GM12878 (cell line): ENCODE results near the gene PHKG2. TPM values are rescaled to one million over a fixed set of nuclear protein-coding genes. Genes with fewer than 3 reads are reported as not detected.

Experiments
- ATAC-seq: fragments of 200-7000 bp; cut with Tn5 transposase; 3 replicates; pipeline ENCODE4 v1.9.1; 2020; ENCODE audit warnings: mild to moderate bottlenecking, moderate library complexity
- BruUV-seq: library from RNA; stranded (reverse); fragments of 400-500 nt; replicated peaks from 2 replicates; lab custom pipeline; 2021; lab: Mats Ljungman, UMichigan
- CTCF ChIA-PET: fragments of 300-600 bp; sonication (Branson Sonifier 250); formaldehyde crosslinking; extraction: SDS; loops from one replicate; lab custom pipeline; 2021; ENCODE audit warnings: inconsistent platforms; lab: Yijun Ruan, JAX
- POLR2A ChIA-PET: fragments of 350-600 bp; formaldehyde crosslinking; extraction: SDS; loops from one replicate; lab custom pipeline; 2021; ENCODE audit warnings: inconsistent platforms; lab: Charles Lee
- RAD21 ChIA-PET: fragments of 300-600 bp; sonication (Branson Sonifier 250); formaldehyde crosslinking; loops from one replicate; lab custom pipeline; 2023; ENCODE audit warnings: antibody characterized with exemption; ENCODE audit not compliant: unreplicated experiment; lab: Charles Lee
- SMC1A ChIA-PET: fragments of 300-600 bp; sonication (Branson Sonifier 250); formaldehyde crosslinking; loops from one replicate; lab custom pipeline; 2023; ENCODE audit not compliant: unreplicated experiment, uncharacterized antibody; lab: Charles Lee
- DNase-seq: peaks from one replicate; pipeline ENCODE4 v3.0.0-alpha.2; 2011; ENCODE audit warnings: low read depth, low spot score
- FAIRE-seq: peaks from 3 replicates; lab custom pipeline; 2011; peaks lifted over from hg19 to GRCh38; lab: Jason Lieb, UNC
- H2AFZ ChIP-seq: 2 replicates; pipeline ENCODE4 v1.6.0; 2011; ENCODE audit warnings: low read depth, low read length, control low read depth; ENCODE audit not compliant: control insufficient read depth
- H3K27ac ChIP-seq: 2 replicates; pipeline ENCODE4 v1.5.1; 2011; ENCODE audit warnings: control low read depth; ENCODE audit not compliant: control insufficient read depth, insufficient read depth
- H3K27me3 ChIP-seq, 2 experiments: replicated peaks in 1 of 2; 2 replicates each; pipeline versions ENCODE4 v1.6.0 to v1.6.1; 2011; ENCODE audit warnings: low read length in 1 of 2; ENCODE audit not compliant: control insufficient read depth in 2 of 2, insufficient read depth in 2 of 2
- H3K36me3 ChIP-seq, 2 experiments: 2 replicates each; pipeline ENCODE4 v1.5.1; 2011; ENCODE audit warnings: low read length in 1 of 2; ENCODE audit not compliant: control insufficient read depth in 2 of 2, insufficient read depth in 2 of 2
- H3K4me1 ChIP-seq: 2 replicates; pipeline ENCODE4 v1.6.1; 2011; ENCODE audit warnings: mild to moderate bottlenecking, low read length, moderate library complexity, mixed read lengths; ENCODE audit not compliant: control insufficient read depth, insufficient read depth
- H3K4me2 ChIP-seq: 2 replicates; pipeline ENCODE4 v1.6.0; 2011; ENCODE audit warnings: control low read depth; ENCODE audit not compliant: control insufficient read depth, insufficient read depth
- H3K4me3 ChIP-seq: fragments of 200-600 bp; sonication (generic); 2 replicates; pipeline ENCODE4 v1.5.1; 2016
- H3K79me2 ChIP-seq: 2 replicates; pipeline ENCODE4 v1.6.0; 2011; ENCODE audit warnings: low read length; ENCODE audit not compliant: control insufficient read depth, insufficient read depth
- H3K9ac ChIP-seq: 2 replicates; pipeline ENCODE4 v1.8.0; 2011; ENCODE audit warnings: low read length, control low read depth, mixed read lengths; ENCODE audit not compliant: control insufficient read depth, insufficient read depth
- H3K9me3 ChIP-seq: replicated peaks from 3 replicates; pipeline ENCODE4 v1.5.1; 2011; ENCODE audit warnings: mild to moderate bottlenecking, low read length; ENCODE audit not compliant: control insufficient read depth, insufficient read depth
- H4K20me1 ChIP-seq: 2 replicates; pipeline ENCODE4 v1.6.0; 2011; ENCODE audit not compliant: control insufficient read depth, insufficient read depth
- E2F4 ChIP-seq: IDR thresholded peaks from 2 replicates; pipeline ENCODE4 v1.6.1; 2012; ENCODE audit warnings: low read depth, low read length, improper control_type of control experiment
- FOXM1 ChIP-seq: IDR thresholded peaks from 2 replicates; pipeline ENCODE4 v1.6.1; 2012; ENCODE audit warnings: low read depth, mild to moderate bottlenecking, inconsistent platforms, low read length, moderate library complexity
- NFXL1 ChIP-seq: fragments of 450-650 bp; IDR thresholded peaks from 2 replicates; pipeline ENCODE4 v1.6.1; 2017; ENCODE audit warnings: antibody characterized with exemption, mild to moderate bottlenecking, borderline replicate concordance
- NFYA ChIP-seq: IDR thresholded peaks from 2 replicates; pipeline ENCODE4 v1.6.1; 2011; ENCODE audit warnings: low read depth, mild to moderate bottlenecking, low read length, improper control_type of control experiment, borderline replicate concordance
- NR2F1 ChIP-seq: fragments of 450-650 bp; conservative IDR thresholded peaks from 2 replicates; pipeline ENCODE4 v1.6.1; 2017; ENCODE audit warnings: mild to moderate bottlenecking
- PAX8 ChIP-seq: fragments of 450-650 bp; IDR thresholded peaks from 2 replicates; pipeline ENCODE4 v1.6.1; 2017; ENCODE audit warnings: mild to moderate bottlenecking, moderate library complexity
- RAD21 ChIP-seq: IDR thresholded peaks from 2 replicates; pipeline ENCODE4 v1.6.1; 2011; ENCODE audit warnings: mild to moderate bottlenecking, low read depth, low read length, moderate library complexity; ENCODE audit not compliant: insufficient read depth
- RBBP5 ChIP-seq: fragments of 200-600 bp; sonication (generic); conservative IDR thresholded peaks from 2 replicates; pipeline ENCODE4 v1.6.1; 2016
- SIX5 ChIP-seq: IDR thresholded peaks from 2 replicates; pipeline ENCODE4 v1.6.1; 2011; ENCODE audit warnings: mild to moderate bottlenecking, low read depth, low read length, moderate library complexity; ENCODE audit not compliant: severe bottlenecking
- SMAD1 ChIP-seq: fragments of 450-650 bp; IDR thresholded peaks from 2 replicates; pipeline ENCODE4 v1.6.1; 2018; ENCODE audit warnings: mild to moderate bottlenecking, low read depth; ENCODE audit not compliant: partially characterized antibody
- SREBF2 ChIP-seq: IDR thresholded peaks from 2 replicates; pipeline ENCODE4 v1.6.1; 2012; ENCODE audit warnings: mild to moderate bottlenecking, low read length
- STAT1 ChIP-seq: fragments of 450-650 bp; conservative IDR thresholded peaks from 2 replicates; pipeline ENCODE4 v1.6.1; 2014; ENCODE audit warnings: antibody characterized with exemption, mild to moderate bottlenecking
- ZSCAN29 ChIP-seq: fragments of 450-650 bp; IDR thresholded peaks from 2 replicates; pipeline ENCODE4 v1.6.1; 2017; ENCODE audit warnings: mild to moderate bottlenecking, moderate library complexity
- WGBS: methylation state at CpG from one replicate; pipeline ENCODE4 v1.1.6; 2016; ENCODE audit warnings: low lambda C conversion rate; ENCODE audit not compliant: insufficient replicate concordance, insufficient coverage; ENCODE audit errors: missing lambda C conversion rate; 5-methylcytosine and 5-hydroxymethylcytosine counted together
- in situ Hi-C: fragments of 300-500 bp; cut with MboI; formaldehyde crosslinking; loops from 9 replicates; pipeline ENCODE4 v1.14.3; 2018; ENCODE audit warnings: mixed read lengths
- intact Hi-C: fragments of 100-400 bp; cut with micrococcal nuclease; formaldehyde crosslinking; loops from one replicate; pipeline ENCODE4 v1.14.2; 2022; ENCODE audit not compliant: unreplicated experiment
- polyA plus RNA-seq, 11 experiments: library from polyadenylated mRNA; depleted of rRNA in 4 of 11; unstranded in 6 of 11; stranded (reverse) in 5 of 11; fragments of >200 nt; fragmentation: Nextera tagmentation in 4 of 11; fragmentation: Illumina TruSeq in 1 of 11; extraction: Ambion mirVana in 4 of 11; extraction: Trizol in 1 of 11; gene quantifications; 1 replicate in 1 of 11; 2 replicates in 10 of 11; pipeline versions ENCODE4 v1.2.1 to v1.2.3, GENCODE V29; 2011 to 2016; ENCODE audit warnings: inconsistent platforms in 2 of 11, missing spikeins in 2 of 11, low read depth in 1 of 11
- total RNA-seq, 4 experiments: library from RNA; depleted of rRNA in 3 of 4; stranded (reverse); fragments of >200 nt in 3 of 4; fragmentation: Illumina TruSeq in 1 of 4; extraction: Trizol in 1 of 4; gene quantifications; 2 replicates each; pipeline versions ENCODE4 v1.2.1 to v1.2.3, GENCODE V29; 2013 to 2021
- TF ChIP-seq, protein P1 (sequence below): fragments of 450-650 bp; IDR thresholded peaks from 2 replicates; pipeline ENCODE4 v1.6.1; 2016; ENCODE audit warnings: mild to moderate bottlenecking
- TF ChIP-seq, protein P2 (sequence below): IDR thresholded peaks from 2 replicates; pipeline ENCODE4 v1.6.1; 2012; ENCODE audit warnings: mild to moderate bottlenecking, low read depth, low read length

PHKG2 gene
- total and polyA plus RNA-seq, 10 of the 15 experiments (the other 5 are each of a cell fraction or from before 2014, with no cell fraction given), result 5.2 to 50.1 (median 37.2) TPM

- H4K20me1 ChIP-seq, result no peaks in the 10 kb centered on the region
- no peaks in the 10 kb centered on the region for H3K27me3 ChIP-seq
- H3K36me3 ChIP-seq, result no peaks in the 10 kb centered on the region
- no peak for TF ChIP-seq RBBP5
- TF ChIP-seq, protein P1, sequence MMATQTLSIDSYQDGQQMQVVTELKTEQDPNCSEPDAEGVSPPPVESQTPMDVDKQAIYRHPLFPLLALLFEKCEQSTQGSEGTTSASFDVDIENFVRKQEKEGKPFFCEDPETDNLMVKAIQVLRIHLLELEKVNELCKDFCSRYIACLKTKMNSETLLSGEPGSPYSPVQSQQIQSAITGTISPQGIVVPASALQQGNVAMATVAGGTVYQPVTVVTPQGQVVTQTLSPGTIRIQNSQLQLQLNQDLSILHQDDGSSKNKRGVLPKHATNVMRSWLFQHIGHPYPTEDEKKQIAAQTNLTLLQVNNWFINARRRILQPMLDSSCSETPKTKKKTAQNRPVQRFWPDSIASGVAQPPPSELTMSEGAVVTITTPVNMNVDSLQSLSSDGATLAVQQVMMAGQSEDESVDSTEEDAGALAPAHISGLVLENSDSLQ, result no peak
- no peak for TF ChIP-seq SIX5
- TF ChIP-seq FOXM1, result no peak
- TF ChIP-seq, protein P2, sequence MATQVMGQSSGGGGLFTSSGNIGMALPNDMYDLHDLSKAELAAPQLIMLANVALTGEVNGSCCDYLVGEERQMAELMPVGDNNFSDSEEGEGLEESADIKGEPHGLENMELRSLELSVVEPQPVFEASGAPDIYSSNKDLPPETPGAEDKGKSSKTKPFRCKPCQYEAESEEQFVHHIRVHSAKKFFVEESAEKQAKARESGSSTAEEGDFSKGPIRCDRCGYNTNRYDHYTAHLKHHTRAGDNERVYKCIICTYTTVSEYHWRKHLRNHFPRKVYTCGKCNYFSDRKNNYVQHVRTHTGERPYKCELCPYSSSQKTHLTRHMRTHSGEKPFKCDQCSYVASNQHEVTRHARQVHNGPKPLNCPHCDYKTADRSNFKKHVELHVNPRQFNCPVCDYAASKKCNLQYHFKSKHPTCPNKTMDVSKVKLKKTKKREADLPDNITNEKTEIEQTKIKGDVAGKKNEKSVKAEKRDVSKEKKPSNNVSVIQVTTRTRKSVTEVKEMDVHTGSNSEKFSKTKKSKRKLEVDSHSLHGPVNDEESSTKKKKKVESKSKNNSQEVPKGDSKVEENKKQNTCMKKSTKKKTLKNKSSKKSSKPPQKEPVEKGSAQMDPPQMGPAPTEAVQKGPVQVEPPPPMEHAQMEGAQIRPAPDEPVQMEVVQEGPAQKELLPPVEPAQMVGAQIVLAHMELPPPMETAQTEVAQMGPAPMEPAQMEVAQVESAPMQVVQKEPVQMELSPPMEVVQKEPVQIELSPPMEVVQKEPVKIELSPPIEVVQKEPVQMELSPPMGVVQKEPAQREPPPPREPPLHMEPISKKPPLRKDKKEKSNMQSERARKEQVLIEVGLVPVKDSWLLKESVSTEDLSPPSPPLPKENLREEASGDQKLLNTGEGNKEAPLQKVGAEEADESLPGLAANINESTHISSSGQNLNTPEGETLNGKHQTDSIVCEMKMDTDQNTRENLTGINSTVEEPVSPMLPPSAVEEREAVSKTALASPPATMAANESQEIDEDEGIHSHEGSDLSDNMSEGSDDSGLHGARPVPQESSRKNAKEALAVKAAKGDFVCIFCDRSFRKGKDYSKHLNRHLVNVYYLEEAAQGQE, result no peak
- no peak for TF ChIP-seq RAD21
- TF ChIP-seq E2F4, result no peak
- no peak for TF ChIP-seq SREBF2
- no peak for TF ChIP-seq SMAD1
- no peak for TF ChIP-seq NFXL1
- TF ChIP-seq STAT1, result no peak
- TF ChIP-seq PAX8, result no peak
- TF ChIP-seq NFYA, result no peak
- TF ChIP-seq NR2F1, result no peak
- no peak for TF ChIP-seq ZSCAN29
- no peak overlapping the region for H3K4me2 ChIP-seq
- no TSS peak for BruUV-seq
- H3K9ac ChIP-seq, result no peak overlapping the region
- WGBS, result 67% methylated on average over 3 of the region's 3 CpGs
- H3K9me3 ChIP-seq, result no peaks in the 10 kb centered on the region
- no peak for ATAC-seq
- no peak overlapping the region for H2AFZ ChIP-seq
- no peak overlapping the region for H3K27ac ChIP-seq
- intact Hi-C loops (no loop called here), in situ Hi-C loops (no loop called here)
- DNase-seq, result no peak
- H3K4me3 ChIP-seq, result no peak overlapping the region
- SMC1A ChIA-PET, result no interaction called here
- RAD21 ChIA-PET, result no interaction called here
- CTCF ChIA-PET, result interaction anchor here (0.9 kb wide), 1 partner anchor 1074 kb away, joined by 3 read pairs; no protein-coding TSS in a partner anchor
- no peak for FAIRE-seq
- H3K79me2 ChIP-seq, result no peaks in the 10 kb centered on the region
- POLR2A ChIA-PET, result no interaction called here
- no peaks in the 10 kb centered on the region for H3K4me1 ChIP-seq
Observed at GRCh38 chr16:30794634-30795033, 46.4 kb downstream of the PHKG2 start.
